ENCODE data around the gene C5orf52. TPM values are rescaled to one million over a fixed set of nuclear protein-coding genes. Genes with fewer than 3 reads are reported as not detected.

Gene C5orf52
- not detected in 2 replicates for total RNA-seq (2014; rRNA removed; shearing (Covaris generic))

GRCh38 chr5:157670662-157671591 is at the start of gene C5orf52:
TSS of gene C5orf52 (plus strand) at chr5:157671533. CDS start at chr5:157671615, 82 bp downstream.
- DNase-seq (ENCODE audit: low spot score) = peak; percentile 27
- in situ Hi-C loops (cut with HindIII; ENCODE audit: low sequenced_read_pairs) = no loop called here

DNA sequence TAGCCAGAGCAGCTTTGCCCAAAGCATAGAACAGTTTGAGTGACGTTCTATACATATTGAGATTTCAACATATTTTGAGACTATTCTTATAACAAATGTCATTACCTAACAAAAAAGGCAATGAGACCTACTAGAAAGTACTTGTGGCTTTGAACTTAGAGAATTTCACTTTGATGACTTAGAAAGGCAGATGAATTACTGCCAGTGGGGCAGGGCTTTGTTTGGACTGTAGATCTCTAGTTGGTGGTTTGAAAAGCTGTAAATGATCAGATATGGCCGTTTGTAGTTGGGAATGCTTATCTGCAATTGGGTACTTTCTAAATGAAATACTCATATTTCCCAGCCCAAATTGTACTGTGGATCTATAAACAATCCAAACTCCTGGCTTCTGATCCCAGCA is 47.2 kb upstream of the C5orf52 start:
- in situ Hi-C loops (cut with HindIII; ENCODE audit: low sequenced_read_pairs) = no loop called here
- no peak for DNase-seq (ENCODE audit: low spot score)

DNA sequence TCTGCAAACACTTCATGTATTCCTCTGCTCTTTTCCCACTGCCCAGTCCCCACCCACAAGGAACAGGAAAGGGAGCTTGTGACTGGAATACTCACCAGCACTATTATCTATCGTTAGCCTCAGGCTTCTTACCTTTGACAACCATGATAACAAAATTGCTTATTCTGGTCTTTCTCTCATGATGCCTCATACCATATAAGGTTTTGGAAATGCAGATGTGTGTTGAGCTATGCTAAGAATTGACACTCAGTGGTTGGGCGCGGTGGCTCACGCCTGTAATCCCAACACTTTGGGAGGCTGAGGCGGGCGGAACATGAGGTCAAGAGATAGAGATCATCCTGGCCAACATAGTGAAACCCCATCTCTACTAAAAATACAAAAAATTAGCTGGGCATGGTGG is 44.5 kb upstream of the C5orf52 start:
- DNase-seq (ENCODE audit: low spot score) = no peak
- in situ Hi-C loops (cut with HindIII; ENCODE audit: low sequenced_read_pairs) = no loop called here

GRCh38 chr5:157630341-157630740 is 41.0 kb upstream of the C5orf52 start:
- in situ Hi-C loops (cut with HindIII; ENCODE audit: low sequenced_read_pairs) = no loop called here
- no peak for DNase-seq (ENCODE audit: low spot score)

DNA sequence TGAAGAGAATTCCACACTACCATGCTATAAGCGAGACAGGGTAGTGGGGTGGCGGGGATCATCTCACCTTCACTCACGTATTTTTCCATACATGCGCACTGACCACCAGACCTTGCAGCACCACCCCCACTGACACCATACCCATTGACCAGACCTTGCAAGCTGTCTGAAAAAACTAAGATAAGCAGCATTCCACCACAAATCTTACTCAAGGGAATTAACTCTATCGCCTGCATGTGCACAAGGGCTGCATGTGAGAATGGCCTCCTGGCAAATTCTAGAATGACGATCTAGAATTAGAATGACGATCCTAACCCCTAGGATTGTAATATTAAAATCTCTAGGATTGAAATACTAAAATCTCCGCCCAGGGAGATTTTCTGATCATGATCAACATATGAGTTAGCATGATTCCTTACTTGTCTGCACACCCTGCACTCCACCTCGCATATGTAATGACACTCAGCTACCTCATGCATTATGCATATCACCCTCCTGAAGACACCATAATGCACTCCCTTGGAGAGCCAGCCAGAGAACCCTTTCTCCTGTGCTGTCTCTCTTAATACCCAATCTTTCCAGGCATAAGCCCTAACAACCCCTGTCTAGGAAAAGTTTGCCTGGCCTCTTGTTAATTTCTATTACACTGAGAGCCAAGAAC is 30.8 kb upstream of the C5orf52 start:
- in situ Hi-C loops (cut with HindIII; ENCODE audit: low sequenced_read_pairs) = no loop called here

DNA sequence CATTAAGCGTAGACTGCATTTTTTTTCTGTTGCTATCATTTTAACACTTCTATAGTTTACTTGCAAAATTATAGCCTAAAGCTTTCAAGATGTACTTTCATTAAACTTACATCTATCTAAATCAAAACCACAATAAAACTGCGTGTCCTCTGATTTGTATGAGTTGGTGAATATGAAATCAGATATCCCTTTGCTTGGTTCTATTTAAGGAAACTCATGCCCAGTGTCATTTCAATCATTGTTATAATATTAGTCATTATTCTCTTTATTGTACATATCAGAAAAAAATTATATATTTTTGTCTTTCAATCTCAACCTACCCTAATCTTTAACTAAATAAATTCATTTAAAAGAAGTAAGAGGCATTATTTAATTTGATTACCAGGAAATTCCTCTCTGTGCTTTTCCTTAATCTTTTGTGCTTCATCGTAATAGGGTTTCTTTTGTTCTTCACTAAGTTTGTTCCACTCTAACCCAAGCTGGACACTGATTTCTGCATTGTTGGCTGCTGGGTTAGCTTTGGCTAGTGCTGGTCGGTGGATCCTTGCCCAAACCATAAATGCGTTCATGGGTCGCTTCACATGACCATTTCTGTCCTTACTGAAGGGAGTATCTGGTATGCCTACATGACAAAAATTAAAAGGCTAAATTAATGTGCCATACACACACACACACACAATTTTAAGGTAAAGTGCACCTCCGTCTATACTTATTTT is 22.9 kb upstream of the C5orf52 start:
- DNase-seq (ENCODE audit: low spot score) = no peak
- in situ Hi-C loops (cut with HindIII; ENCODE audit: low sequenced_read_pairs) = no loop called here

More for the DNA sequence above, 30.8 kb upstream of the C5orf52 start:
- DNase-seq (ENCODE audit: low spot score) = no peak

DNA sequence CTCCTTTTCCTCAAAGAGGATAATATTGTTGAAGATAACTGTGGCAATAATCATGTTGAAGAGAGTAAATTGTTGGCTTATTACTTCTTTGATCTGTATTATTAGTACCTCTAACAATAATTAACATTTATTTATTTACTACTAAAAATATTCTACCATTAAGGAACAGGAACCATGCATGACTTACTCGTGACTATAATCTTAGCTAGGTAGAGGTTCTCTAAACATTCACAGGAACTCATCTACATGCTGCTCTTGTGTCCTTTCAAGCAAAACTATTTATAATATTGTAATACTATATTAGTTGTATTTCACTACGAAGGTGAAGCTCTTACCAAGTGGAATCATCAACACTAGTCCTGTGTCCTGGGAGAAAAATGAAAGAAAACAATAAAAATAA is 22.2 kb upstream of the C5orf52 start:
- in situ Hi-C loops (cut with HindIII; ENCODE audit: low sequenced_read_pairs) = no loop called here
- no peak for DNase-seq (ENCODE audit: low spot score)

DNA sequence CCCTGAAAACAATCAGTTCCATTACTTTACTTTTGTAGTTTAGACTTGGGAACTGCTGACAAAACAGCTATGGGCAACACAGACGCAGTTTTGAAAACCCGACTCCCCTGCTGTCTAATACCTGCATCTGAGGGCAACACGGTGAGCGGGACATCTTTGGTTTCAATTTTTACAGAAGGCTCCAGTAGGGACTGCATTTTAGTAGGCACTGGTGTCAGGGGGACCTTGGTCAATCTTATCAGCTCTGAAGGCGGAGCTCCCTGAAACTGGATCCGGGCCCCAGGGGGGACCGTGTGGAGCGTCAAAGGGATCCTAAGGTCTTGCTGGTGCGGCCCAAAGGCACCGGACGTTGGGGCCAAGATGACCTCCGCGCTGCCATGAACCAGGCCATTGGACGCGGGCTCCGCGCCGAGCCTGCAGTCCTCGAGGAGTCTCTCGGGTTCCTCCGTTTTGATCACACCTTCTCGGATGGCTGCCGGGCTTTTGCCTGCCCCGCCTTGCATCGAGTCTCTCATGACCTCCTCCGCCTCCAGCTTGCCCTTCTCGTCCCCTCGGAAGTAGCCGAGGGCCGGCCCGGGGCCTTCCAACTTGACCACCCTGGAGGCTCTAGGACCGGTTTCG is 20.2 kb upstream of the C5orf52 start:
- in situ Hi-C loops (cut with HindIII; ENCODE audit: low sequenced_read_pairs) = no loop called here
- no peak for DNase-seq (ENCODE audit: low spot score)

- peak; percentile 3 for DNase-seq (ENCODE audit: low spot score)
- in situ Hi-C loops (cut with HindIII; ENCODE audit: low sequenced_read_pairs) = no loop called here
Observed at GRCh38 chr5:157651623-157652376, 19.5 kb upstream of the C5orf52 start.

DNA sequence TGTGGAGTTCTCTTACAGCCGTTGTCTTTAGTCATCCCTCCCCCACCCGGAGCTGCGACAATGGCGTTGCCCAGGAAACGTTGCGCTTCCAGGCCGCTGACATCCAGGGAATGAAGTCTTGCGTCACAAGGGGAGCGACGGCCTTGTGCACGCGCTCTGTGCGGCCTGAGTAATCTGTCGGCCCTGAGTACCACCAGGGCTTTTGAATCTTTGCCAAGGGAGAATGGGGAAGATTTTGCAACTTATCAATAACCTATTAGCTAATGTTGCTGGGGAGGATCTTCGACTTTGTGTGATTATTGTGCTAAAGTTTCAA is 19.0 kb upstream of the C5orf52 start, which contains the start of gene SOX30:
TSS of gene SOX30 (minus strand) at position 62 of the 316 bp plus-strand sequence. CDS start 360 bp downstream, outside the sequence.
- in situ Hi-C loops (cut with HindIII; ENCODE audit: low sequenced_read_pairs) = no loop called here
- DNase-seq (ENCODE audit: low spot score) = no peak

- no peak for DNase-seq (ENCODE audit: low spot score)
- in situ Hi-C loops (cut with HindIII; ENCODE audit: low sequenced_read_pairs) = no loop called here
Observed at GRCh38 chr5:157657516-157657915, 13.8 kb upstream of the C5orf52 start.

GRCh38 chr5:157658893-157659292 is 12.4 kb upstream of the C5orf52 start:
- in situ Hi-C loops (cut with HindIII; ENCODE audit: low sequenced_read_pairs) = no loop called here

GRCh38 chr5:157659868-157660660 is 11.3 kb upstream of the C5orf52 start:
- no peak for DNase-seq (ENCODE audit: low spot score)
- in situ Hi-C loops (cut with HindIII; ENCODE audit: low sequenced_read_pairs) = no loop called here

More at GRCh38 chr5:157658893-157659292, 12.4 kb upstream of the C5orf52 start:
- no peak for DNase-seq (ENCODE audit: low spot score)

- DNase-seq (ENCODE audit: low spot score) = no peak
- in situ Hi-C loops (cut with HindIII; ENCODE audit: low sequenced_read_pairs) = no loop called here
Observed at GRCh38 chr5:157665467-157666070, 5.8 kb upstream of the C5orf52 start.

- no peak for DNase-seq (ENCODE audit: low spot score)
- in situ Hi-C loops (cut with HindIII; ENCODE audit: low sequenced_read_pairs) = no loop called here
Observed at GRCh38 chr5:157668356-157668755, 3.0 kb upstream of the C5orf52 start.

- in situ Hi-C loops (cut with HindIII; ENCODE audit: low sequenced_read_pairs) = no loop called here
Observed at GRCh38 chr5:157669701-157670097, 1.6 kb upstream of the C5orf52 start.

DNA sequence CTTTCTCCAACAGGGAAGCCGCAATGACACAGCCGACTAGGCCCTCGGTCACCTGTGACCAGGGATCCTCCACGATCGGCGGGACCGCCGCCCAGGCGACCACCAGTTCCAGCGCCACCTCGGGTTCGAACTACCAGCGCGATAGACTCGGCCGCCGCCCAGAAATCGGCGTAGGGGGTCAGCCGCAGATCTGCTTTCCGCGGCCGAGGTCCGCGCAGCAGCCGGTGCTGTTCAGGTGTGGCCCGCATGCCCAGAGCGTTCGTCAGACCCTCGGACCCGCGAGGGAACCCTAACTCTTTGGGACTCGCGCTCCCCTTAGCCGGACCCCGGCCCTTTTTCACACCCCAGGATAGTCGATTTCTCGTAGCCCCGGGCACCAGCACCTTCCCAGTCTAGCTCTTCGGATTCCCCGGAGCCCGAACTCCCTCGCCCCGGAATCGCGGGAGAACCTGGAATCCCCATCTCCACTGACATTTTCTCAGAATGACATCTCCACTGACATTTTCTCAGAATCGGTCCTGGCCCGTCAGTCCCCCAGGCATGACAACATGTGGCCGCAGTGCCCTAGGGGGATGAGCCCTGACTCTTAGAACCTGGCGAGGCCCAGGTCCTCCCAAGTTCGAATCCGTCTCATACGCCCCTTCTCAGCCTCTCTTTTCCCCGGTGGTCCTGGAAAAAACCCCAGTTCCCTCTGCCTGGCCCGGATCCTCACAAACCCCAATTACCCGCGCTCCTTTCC is 428 bp downstream of the C5orf52 start:
- in situ Hi-C loops (cut with HindIII; ENCODE audit: low sequenced_read_pairs) = no loop called here
- DNase-seq (ENCODE audit: low spot score) = no peak

More at GRCh38 chr5:157669701-157670097, 1.6 kb upstream of the C5orf52 start:
- DNase-seq (ENCODE audit: low spot score) = no peak
